HepG2 (cell line): ENCODE data around the gene SENP7. TPM values are rescaled to one million over a fixed set of nuclear protein-coding genes. Genes with fewer than 3 reads are reported as not detected.

Experiments
- ATAC-seq: fragments of 200-7000 bp; cut with Tn5 transposase; 3 replicates; pipeline ENCODE4 v1.9.1; 2020; ENCODE audit warnings: mild to moderate bottlenecking, moderate library complexity
- BruUV-seq: library from RNA; stranded (reverse); fragments of 400-500 nt; replicated peaks from 2 replicates; lab custom pipeline; 2021; lab: Mats Ljungman, UMichigan
- CTCF ChIA-PET: fragments of 300-600 bp; formaldehyde crosslinking; extraction: SDS; loops from one replicate; lab custom pipeline; 2021; ENCODE audit warnings: low total read pairs, inconsistent platforms, low intra/inter-chr PET ratio; lab: Yijun Ruan, JAX
- POLR2A ChIA-PET: fragments of 350-600 bp; sonication (Branson Sonifier 250); formaldehyde crosslinking; loops from one replicate; lab custom pipeline; 2020; ENCODE audit warnings: antibody characterized with exemption, inconsistent platforms; lab: Yijun Ruan, JAX
- DNase-seq: peaks from one replicate; pipeline ENCODE4 v3.0.0-alpha.2; 2015; ENCODE audit warnings: low spot score
- FAIRE-seq: peaks from 3 replicates; lab custom pipeline; 2011; peaks lifted over from hg19 to GRCh38; lab: Jason Lieb, UNC
- H2AFZ ChIP-seq: one replicate; pipeline ENCODE4 v1.6.1; 2011; ENCODE audit warnings: low read length, inconsistent platforms
- H3K27ac ChIP-seq: fragments of 300-600 bp; 3 replicates; pipeline ENCODE4 v1.8.0; 2011; ENCODE audit warnings: mixed run types, mild to moderate bottlenecking, mixed read lengths, low read length, inconsistent platforms; ENCODE audit not compliant: insufficient read depth; ENCODE audit errors: extremely low read length
- H3K27me3 ChIP-seq, 2 experiments: fragments of 200-600 bp in 1 of 2; 2 replicates in 1 of 2; 3 replicates in 1 of 2; pipeline versions ENCODE4 v1.6.0 to v1.8.0; 2011; ENCODE audit warnings: low read length in 2 of 2, mild to moderate bottlenecking in 2 of 2, moderate library complexity in 2 of 2, inconsistent platforms in 1 of 2; ENCODE audit not compliant: insufficient read depth in 2 of 2, control insufficient read depth in 1 of 2
- H3K36me3 ChIP-seq, 2 experiments: fragments of 200-600 bp in 1 of 2; replicated peaks in 1 of 2; 2 replicates in 1 of 2; 3 replicates in 1 of 2; pipeline versions ENCODE4 v1.5.1 to v1.8.0; 2011; ENCODE audit warnings: low read length in 2 of 2, inconsistent platforms in 1 of 2; ENCODE audit not compliant: insufficient read depth in 2 of 2, control insufficient read depth in 1 of 2
- H3K4me1 ChIP-seq: 2 replicates; pipeline ENCODE4 v1.5.1; 2012; ENCODE audit warnings: low read length, inconsistent platforms; ENCODE audit not compliant: insufficient read depth
- H3K4me2 ChIP-seq: 2 replicates; pipeline ENCODE4 v1.6.0; 2011; ENCODE audit warnings: low read depth, low read length, inconsistent platforms
- H3K4me3 ChIP-seq, 3 experiments: fragments of 200-600 bp in 1 of 3; sonication (generic), shearing (Covaris generic) in 1 of 3; replicated peaks in 1 of 3; 2 replicates each; pipeline ENCODE4 v1.5.1; 2011 to 2016; ENCODE audit warnings: low read length in 3 of 3, inconsistent platforms in 2 of 3, low read depth in 2 of 3, mild to moderate bottlenecking in 2 of 3, control low read depth in 1 of 3, mixed read lengths in 1 of 3; ENCODE audit not compliant: insufficient read depth in 1 of 3
- H3K79me2 ChIP-seq: one replicate; pipeline ENCODE4 v1.6.1; 2011; ENCODE audit warnings: low read length, inconsistent platforms; ENCODE audit not compliant: insufficient read depth
- H3K9ac ChIP-seq: 2 replicates; pipeline ENCODE4 v1.6.0; 2011; ENCODE audit warnings: mild to moderate bottlenecking, low read depth, low read length, inconsistent platforms; ENCODE audit not compliant: insufficient read depth
- H3K9me3 ChIP-seq: 2 replicates; pipeline ENCODE4 v1.5.1; 2012; ENCODE audit warnings: mild to moderate bottlenecking, low read length
- H4K20me1 ChIP-seq: 2 replicates; pipeline ENCODE4 v1.6.0; 2011; ENCODE audit warnings: inconsistent platforms, mild to moderate bottlenecking, low read length, moderate library complexity; ENCODE audit not compliant: insufficient read depth
- MIER3 ChIP-seq: IDR thresholded peaks from 2 replicates; pipeline ENCODE4 v1.6.1; 2016; ENCODE audit warnings: missing compliant biosample characterization, borderline replicate concordance
- TFDP2 ChIP-seq: sonication (generic); formaldehyde crosslinking; IDR thresholded peaks from 2 replicates; pipeline ENCODE4 v1.4.0; 2020; ENCODE audit warnings: missing genetic modification reagents
- ZFP82 ChIP-seq: sonication (generic); formaldehyde crosslinking; IDR thresholded peaks from 2 replicates; pipeline ENCODE4 v1.5.1; 2020; ENCODE audit warnings: mild to moderate bottlenecking, missing genetic modification reagents, borderline replicate concordance
- in situ Hi-C: cut with HindIII; loops from 2 replicates; pipeline ENCODE4 v1.10.0; 2017; ENCODE audit warnings: low pct_unique_long_range_greater_than_20kb; ENCODE audit not compliant: extremely low pct_ligation_motif_present
- intact Hi-C: fragments of 100-400 bp; cut with micrococcal nuclease; formaldehyde crosslinking; loops from one replicate; pipeline ENCODE4 v1.10.0; 2022; ENCODE audit not compliant: unreplicated experiment
- polyA plus RNA-seq, 8 experiments: library from polyadenylated mRNA; depleted of rRNA in 3 of 8; stranded (reverse) in 7 of 8; unstranded in 1 of 8; fragments of >200 nt; fragmentation: Illumina TruSeq in 4 of 8; extraction: Trizol in 4 of 8; gene quantifications; 2 replicates each; pipeline versions ENCODE4 v1.2.1 to v1.2.3, GENCODE V29; 2011 to 2016; ENCODE audit warnings: low read depth in 4 of 8, missing spikeins in 1 of 8, mixed read lengths in 1 of 8; ENCODE audit not compliant: insufficient read depth in 1 of 8
- small RNA-seq, 3 experiments: library from RNA; depleted of rRNA; stranded (forward); fragments of <200 nt; gene quantifications; one replicate each; pipeline ENCODE3, GENCODE V24; 2012; ENCODE audit warnings: low read depth in 2 of 3, low replicate concordance in 1 of 3; ENCODE audit not compliant: insufficient read length in 3 of 3, insufficient read depth in 2 of 3
- total RNA-seq, 5 experiments: library from RNA; depleted of rRNA; stranded (reverse); fragments of >200 nt; fragmentation: Illumina TruSeq; extraction: Trizol; gene quantifications; 2 replicates each; pipeline ENCODE4 v1.2.3, GENCODE V29; 2016; ENCODE audit warnings: low read depth in 1 of 5
- TF ChIP-seq, protein P1 (sequence below): sonication (generic); formaldehyde crosslinking; IDR thresholded peaks from 2 replicates; pipeline ENCODE4 v1.4.0; 2020; ENCODE audit warnings: missing genetic modification reagents
- TF ChIP-seq, protein P2 (sequence below): sonication (generic); formaldehyde crosslinking; conservative IDR thresholded peaks from 2 replicates; pipeline ENCODE4 v1.4.0; 2020; ENCODE audit warnings: missing genetic modification reagents

The SENP7 gene
- total and polyA plus RNA-seq, 2 of the 13 experiments (the other 11 are each of a cell fraction or from before 2014, with no cell fraction given) = 9.1 to 10.3 TPM

GRCh38 chr3:101278727-101279126 lies 234.3 kb downstream of the SENP7 start:
- Histone ChIP-seq H3K36me3 (no peaks in the 10 kb centered on the region), H3K4me1 (no peaks in the 10 kb centered on the region), H3K4me3 (no peak overlapping the region), H3K4me2 (no peak overlapping the region), H3K27me3 (no peaks in the 10 kb centered on the region; a peak in 1 of 5 replicates), H3K9ac (no peak overlapping the region), H2AFZ (no peak overlapping the region), H3K9me3 (no peaks in the 10 kb centered on the region), H4K20me1 (no peaks in the 10 kb centered on the region)
- intact Hi-C loops = no loop called here
- FAIRE-seq = no peak
- DNase-seq = no peak
- in situ Hi-C loops = no loop called here
- ATAC-seq = no peak
- TF ChIP-seq MIER3 (CRISPR knock-in tag) = no peak
- TF ChIP-seq, protein P1, sequence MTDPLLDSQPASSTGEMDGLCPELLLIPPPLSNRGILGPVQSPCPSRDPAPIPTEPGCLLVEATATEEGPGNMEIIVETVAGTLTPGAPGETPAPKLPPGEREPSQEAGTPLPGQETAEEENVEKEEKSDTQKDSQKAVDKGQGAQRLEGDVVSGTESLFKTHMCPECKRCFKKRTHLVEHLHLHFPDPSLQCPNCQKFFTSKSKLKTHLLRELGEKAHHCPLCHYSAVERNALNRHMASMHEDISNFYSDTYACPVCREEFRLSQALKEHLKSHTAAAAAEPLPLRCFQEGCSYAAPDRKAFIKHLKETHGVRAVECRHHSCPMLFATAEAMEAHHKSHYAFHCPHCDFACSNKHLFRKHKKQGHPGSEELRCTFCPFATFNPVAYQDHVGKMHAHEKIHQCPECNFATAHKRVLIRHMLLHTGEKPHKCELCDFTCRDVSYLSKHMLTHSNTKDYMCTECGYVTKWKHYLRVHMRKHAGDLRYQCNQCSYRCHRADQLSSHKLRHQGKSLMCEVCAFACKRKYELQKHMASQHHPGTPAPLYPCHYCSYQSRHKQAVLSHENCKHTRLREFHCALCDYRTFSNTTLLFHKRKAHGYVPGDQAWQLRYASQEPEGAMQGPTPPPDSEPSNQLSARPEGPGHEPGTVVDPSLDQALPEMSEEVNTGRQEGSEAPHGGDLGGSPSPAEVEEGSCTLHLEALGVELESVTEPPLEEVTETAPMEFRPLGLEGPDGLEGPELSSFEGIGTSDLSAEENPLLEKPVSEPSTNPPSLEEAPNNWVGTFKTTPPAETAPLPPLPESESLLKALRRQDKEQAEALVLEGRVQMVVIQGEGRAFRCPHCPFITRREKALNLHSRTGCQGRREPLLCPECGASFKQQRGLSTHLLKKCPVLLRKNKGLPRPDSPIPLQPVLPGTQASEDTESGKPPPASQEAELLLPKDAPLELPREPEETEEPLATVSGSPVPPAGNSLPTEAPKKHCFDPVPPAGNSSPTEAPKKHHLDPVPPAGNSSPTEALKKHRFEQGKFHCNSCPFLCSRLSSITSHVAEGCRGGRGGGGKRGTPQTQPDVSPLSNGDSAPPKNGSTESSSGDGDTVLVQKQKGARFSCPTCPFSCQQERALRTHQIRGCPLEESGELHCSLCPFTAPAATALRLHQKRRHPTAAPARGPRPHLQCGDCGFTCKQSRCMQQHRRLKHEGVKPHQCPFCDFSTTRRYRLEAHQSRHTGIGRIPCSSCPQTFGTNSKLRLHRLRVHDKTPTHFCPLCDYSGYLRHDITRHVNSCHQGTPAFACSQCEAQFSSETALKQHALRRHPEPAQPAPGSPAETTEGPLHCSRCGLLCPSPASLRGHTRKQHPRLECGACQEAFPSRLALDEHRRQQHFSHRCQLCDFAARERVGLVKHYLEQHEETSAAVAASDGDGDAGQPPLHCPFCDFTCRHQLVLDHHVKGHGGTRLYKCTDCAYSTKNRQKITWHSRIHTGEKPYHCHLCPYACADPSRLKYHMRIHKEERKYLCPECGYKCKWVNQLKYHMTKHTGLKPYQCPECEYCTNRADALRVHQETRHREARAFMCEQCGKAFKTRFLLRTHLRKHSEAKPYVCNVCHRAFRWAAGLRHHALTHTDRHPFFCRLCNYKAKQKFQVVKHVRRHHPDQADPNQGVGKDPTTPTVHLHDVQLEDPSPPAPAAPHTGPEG (CRISPR knock-in tag) = no peak
- TF ChIP-seq, protein P2, sequence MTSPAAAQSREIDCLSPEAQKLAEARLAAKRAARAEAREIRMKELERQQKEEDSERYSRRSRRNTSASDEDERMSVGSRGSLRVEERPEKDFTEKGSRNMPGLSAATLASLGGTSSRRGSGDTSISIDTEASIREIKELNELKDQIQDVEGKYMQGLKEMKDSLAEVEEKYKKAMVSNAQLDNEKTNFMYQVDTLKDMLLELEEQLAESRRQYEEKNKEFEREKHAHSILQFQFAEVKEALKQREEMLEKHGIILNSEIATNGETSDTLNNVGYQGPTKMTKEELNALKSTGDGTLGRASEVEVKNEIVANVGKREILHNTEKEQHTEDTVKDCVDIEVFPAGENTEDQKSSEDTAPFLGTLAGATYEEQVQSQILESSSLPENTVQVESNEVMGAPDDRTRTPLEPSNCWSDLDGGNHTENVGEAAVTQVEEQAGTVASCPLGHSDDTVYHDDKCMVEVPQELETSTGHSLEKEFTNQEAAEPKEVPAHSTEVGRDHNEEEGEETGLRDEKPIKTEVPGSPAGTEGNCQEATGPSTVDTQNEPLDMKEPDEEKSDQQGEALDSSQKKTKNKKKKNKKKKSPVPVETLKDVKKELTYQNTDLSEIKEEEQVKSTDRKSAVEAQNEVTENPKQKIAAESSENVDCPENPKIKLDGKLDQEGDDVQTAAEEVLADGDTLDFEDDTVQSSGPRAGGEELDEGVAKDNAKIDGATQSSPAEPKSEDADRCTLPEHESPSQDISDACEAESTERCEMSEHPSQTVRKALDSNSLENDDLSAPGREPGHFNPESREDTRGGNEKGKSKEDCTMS (CRISPR knock-in tag) = no peak
- TF ChIP-seq ZFP82 = no peak
- TF ChIP-seq TFDP2 (CRISPR knock-in tag) = no peak
- TF ChIP-seq, all 625 proteins: peak for 0
- H3K27ac ChIP-seq = no peak overlapping the region
- no TSS peak for BruUV-seq
- ChIA-PET CTCF (no interaction called here), POLR2A (no interaction called here)
- no peaks in the 10 kb centered on the region for H3K79me2 ChIP-seq

Small RNAs within 50 kb of the gene (small RNA-seq; reads per million reads assigned to genes)
- gene RF00019 = 0 reads per million in 3 experiments

Other genes with a start within 250 kb of the SENP7 start
- 0.02 TPM in 1 of 2 replicates, not detected in the other for gene IMPG2, start 192.6 kb downstream of the SENP7 start, total RNA-seq (2016; rRNA removed; fragmentation: Illumina TruSeq; extraction: Trizol)
- 0.03 and 0.07 TPM in 2 replicates for gene IMPG2, start 192.6 kb downstream of the SENP7 start, polyA plus RNA-seq (2011; rRNA removed)
- 39.2 and 58.8 TPM in 2 replicates for gene TRMT10C, start 48.7 kb upstream of the SENP7 start, total RNA-seq (2016; rRNA removed; fragmentation: Illumina TruSeq; extraction: Trizol)
- 9.7 and 10.8 TPM in 2 replicates for gene TRMT10C, start 48.7 kb upstream of the SENP7 start, polyA plus RNA-seq (2011; rRNA removed)
- 78.2 and 112 TPM in 2 replicates for gene PCNP, start 61.0 kb upstream of the SENP7 start, total RNA-seq (2016; rRNA removed; fragmentation: Illumina TruSeq; extraction: Trizol)
- gene PCNP, start 61.0 kb upstream of the SENP7 start, polyA plus RNA-seq (2011; rRNA removed) = 33.5 and 44.1 TPM in 2 replicates
- 18.1 and 24.6 TPM in 2 replicates for gene ZBTB11, start 163.9 kb upstream of the SENP7 start, total RNA-seq (2016; rRNA removed; fragmentation: Illumina TruSeq; extraction: Trizol)
- 5.2 and 5.9 TPM in 2 replicates for gene ZBTB11, start 163.9 kb upstream of the SENP7 start, polyA plus RNA-seq (2011; rRNA removed)
- 1,056 and 1,362 TPM in 2 replicates for gene RPL24, start 173.5 kb upstream of the SENP7 start, total RNA-seq (2016; rRNA removed; fragmentation: Illumina TruSeq; extraction: Trizol)
- 1,058 and 1,150 TPM in 2 replicates for gene RPL24, start 173.5 kb upstream of the SENP7 start, polyA plus RNA-seq (2011; rRNA removed)
- 6.5 and 10.2 TPM in 2 replicates for gene CEP97, start 211.4 kb upstream of the SENP7 start, total RNA-seq (2016; rRNA removed; fragmentation: Illumina TruSeq; extraction: Trizol)
- gene CEP97, start 211.4 kb upstream of the SENP7 start, polyA plus RNA-seq (2011; rRNA removed) = 0.71 and 0.99 TPM in 2 replicates